RKO (cell line): ENCODE data around the gene RNPS1.
"Not testable (repeated sequence)": the region's sequence is repeated elsewhere in the genome, so short reads cannot be mapped to it uniquely, and the experiment has no call there.

Experiments
- DNase-seq: peaks from one replicate; pipeline ENCODE4 v3.0.0-alpha.2; 2016; ENCODE audit warnings: low spot score

RNPS1 gene

GRCh38 chr16:2282262-2282661 is 14.3 kb upstream of the RNPS1 start:
- DNase-seq: no peak

DNA sequence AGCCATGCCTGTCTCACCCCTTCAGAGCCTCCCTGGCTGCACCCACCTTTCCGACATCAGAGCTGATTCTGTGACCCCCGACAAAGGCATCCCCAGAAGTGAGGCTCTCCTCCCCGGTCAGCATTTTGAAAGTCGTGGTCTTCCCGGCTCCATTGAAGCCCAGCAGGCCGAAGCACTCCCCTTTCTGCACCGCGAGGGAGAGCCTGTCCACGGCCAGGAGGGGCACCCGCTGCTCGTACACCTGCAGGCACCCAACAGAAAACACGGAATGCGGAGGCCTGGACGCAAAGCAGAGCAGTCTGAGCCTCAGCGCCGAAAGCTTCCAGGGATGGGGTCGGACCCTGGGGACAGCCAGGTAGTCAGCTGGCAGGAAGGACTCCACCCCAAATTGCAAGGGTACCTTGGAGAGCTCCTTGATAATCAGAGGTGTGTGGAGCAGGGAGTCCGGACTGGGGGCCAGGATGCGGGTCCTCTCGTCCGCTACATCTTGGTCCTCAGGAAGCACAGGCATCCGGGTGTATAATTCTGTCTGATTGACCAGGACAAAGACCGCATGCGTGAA is 13.1 kb upstream of the RNPS1 start:
- no peak for DNase-seq

DNA sequence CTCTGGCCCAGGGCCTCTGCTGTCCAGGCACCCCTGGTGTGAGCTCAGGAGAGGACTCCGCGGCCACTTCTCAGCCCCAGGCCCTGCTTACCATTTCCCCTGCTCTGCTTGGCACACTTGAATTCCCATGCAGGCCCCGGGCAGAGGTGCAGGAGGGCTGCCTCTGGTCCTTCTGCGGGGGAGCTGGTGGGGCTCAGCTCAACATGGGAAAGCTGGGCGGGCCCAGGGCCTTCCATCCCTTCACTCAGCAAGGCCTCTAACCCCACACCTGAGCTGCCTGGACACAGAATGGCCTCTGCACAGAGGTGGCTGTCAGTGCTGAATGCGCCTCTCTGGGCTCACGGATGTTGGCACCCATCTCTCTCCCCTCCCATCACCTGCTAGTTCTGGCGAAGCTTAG is 12.5 kb upstream of the RNPS1 start:
- no peak for DNase-seq

GRCh38 chr16:2278956-2279800 is 11.3 kb upstream of the RNPS1 start:
- DNase-seq: no peak

GRCh38 chr16:2278272-2278608 is 10.3 kb upstream of the RNPS1 start:
- no peak for DNase-seq

- DNase-seq: no peak
Observed at GRCh38 chr16:2277466-2278271, 9.7 kb upstream of the RNPS1 start.

DNA sequence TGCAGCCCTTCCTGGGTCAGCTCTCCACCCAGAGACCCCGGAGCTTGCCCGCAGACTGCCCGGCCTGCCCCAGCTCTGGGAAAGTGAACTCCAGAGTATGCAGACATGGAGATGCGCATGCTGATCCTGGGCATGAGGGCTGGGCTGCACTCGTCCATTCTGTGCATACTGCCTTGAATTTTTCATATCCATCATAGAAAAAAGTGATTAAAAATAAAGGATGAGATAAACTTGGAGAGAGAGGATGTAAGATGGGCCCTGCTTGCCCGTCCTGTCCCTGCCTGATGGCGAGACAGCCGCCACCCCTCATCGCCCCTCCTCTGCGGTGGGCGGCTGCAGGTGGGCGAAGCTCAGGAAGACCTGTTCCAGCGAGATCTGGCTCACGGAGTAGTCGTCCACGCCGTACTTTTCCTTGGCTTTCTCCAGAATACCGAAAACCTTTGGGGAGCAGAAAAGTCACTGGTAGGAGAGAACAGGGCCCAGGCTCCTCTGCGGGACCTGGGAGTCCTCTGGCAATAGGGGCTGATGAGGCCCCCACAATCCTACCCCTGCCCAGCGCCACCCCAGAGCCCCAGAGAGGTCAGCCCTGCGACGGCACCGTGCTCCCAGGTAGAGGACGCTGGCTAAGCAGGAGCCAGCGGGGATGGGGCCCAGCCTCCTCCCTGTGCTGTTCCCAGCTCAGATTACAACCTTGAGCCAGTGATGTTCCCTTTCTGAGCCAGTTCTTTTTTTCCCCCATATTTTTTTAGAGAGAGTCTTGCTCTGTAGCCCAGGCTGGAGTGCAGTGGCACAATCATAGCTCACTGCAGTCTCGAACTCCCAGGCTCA is 8.7 kb upstream of the RNPS1 start:
- no peak for DNase-seq

- DNase-seq: no peak
Observed at GRCh38 chr16:2275476-2276367, 7.8 kb upstream of the RNPS1 start.

DNA sequence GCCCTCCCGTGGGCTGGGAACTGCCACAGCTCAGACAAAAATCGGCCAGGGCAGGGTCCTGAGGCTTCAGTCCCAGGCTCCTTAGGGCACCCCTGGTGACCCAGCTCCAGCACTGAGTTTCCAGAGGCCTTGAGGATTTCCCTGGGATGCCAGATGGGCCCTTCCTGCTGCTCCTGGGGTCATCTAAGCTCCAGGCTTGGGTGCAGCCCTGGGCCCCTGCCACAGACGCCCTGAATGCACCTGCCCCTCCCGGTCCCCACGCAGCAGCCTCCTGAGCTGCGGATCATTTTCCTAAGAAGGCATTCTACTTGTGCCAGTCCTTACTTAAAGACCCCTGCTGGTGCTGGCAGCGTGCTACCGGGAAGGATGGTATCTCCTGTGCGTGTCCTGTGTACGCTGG is 6.0 kb upstream of the RNPS1 start:
- DNase-seq: no peak

- no peak for DNase-seq
Observed at GRCh38 chr16:2273484-2273883, 5.6 kb upstream of the RNPS1 start.

- no peak for DNase-seq
Observed at GRCh38 chr16:2271848-2272461, 4.0 kb upstream of the RNPS1 start.

- DNase-seq: no peak
Observed at GRCh38 chr16:2270588-2271470, 2.9 kb upstream of the RNPS1 start.

- no peak for DNase-seq
Observed at GRCh38 chr16:2270070-2270462, 2.1 kb upstream of the RNPS1 start.

DNA sequence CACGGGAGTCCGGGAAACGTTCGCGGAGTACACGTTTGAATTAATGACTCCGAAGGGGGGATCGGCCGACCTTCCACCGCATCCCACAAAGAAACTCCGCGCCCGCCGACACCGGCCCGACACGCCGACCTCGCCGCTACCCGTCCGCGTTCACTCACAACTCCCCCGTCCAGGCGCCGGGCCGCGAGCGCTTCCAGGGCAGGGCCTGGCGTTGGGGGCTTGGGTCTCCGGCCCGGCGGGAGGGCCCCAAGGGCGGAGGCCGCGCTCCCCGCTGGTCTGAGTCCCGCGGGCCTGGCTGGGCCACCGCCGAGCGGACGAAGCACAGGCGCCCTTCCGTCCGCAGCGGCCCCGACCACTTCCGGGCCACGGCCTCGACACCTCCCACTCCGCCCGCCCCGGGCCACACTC is 417 bp downstream of the RNPS1 start:
- not testable (repeated sequence) for DNase-seq

DNA sequence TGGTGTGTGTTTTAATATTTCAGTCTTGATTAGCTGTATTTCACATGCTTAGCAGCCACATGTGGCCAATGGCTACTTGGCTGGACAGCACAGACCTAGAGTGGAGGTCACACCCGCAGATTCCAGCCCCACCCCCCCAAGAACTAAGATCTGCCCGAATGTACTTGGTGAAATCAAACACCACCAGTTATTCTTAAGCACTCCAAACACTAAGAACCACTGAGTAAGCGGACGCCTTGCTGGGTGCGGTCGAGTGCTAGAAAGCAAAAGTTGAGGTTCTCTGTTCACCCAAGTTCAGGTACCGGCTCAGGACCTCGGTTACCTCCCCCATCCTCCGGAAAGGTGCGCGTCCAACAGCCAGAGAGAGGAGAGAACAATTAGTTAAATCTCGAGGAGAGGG is 1.0 kb downstream of the RNPS1 start:
- DNase-seq: peak; percentile 51

DNA sequence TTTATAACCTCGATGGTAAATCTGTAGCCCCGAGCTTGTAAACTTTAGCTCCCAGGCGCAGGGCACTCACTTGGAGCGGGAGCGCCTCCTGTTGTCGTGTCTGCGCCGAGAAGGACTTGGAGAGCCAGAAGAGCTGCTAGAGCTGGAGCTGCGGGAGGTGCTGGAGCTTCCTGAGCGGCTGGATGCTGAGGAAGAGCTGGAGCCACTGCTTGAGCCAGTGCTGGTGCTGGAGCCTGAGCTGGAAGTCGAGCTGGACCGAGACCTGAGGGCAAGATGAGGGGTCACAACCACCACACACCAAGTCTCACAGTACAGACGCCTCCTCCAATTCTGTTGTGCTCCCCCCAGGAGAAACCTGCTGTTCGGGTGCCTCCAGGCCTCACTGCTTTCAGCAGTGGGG is 4.9 kb downstream of the RNPS1 start:
- DNase-seq: not testable (repeated sequence)

- no peak for DNase-seq
Observed at GRCh38 chr16:2260250-2260649, 7.7 kb downstream of the RNPS1 start.

- not testable (repeated sequence) for DNase-seq
Observed at GRCh38 chr16:2258530-2258929, 9.4 kb downstream of the RNPS1 start.

DNA sequence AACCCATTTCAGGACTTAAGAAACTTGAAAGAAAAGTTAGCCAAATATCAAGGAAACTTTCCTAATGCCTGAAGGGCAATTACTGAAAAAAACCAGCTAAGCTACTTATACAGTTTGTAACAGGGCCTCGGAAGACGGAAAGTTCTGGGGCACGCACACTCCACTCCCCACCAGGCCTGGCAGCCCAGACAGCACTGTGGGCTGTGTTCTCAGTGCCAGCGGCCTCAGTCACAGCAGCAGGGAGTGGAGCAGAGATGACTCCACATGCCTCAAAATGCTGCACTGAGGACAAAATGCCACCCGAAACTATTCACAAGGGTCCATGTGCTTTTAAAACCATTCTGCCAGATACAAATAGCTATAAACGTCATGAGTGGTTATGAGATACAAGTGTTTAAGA is 10.2 kb downstream of the RNPS1 start:
- no peak for DNase-seq
